GM18502 (cell line): Measurements from ENCODE around the gene SFT2D2.

Experiments
- ATAC-seq: cut with Tn5 transposase; IDR thresholded peaks from one replicate; pipeline ENCODE4 v1.9.1; 2021; ENCODE audit warnings: mild to moderate bottlenecking; ENCODE audit not compliant: unreplicated experiment, poor library complexity

SFT2D2 gene

DNA sequence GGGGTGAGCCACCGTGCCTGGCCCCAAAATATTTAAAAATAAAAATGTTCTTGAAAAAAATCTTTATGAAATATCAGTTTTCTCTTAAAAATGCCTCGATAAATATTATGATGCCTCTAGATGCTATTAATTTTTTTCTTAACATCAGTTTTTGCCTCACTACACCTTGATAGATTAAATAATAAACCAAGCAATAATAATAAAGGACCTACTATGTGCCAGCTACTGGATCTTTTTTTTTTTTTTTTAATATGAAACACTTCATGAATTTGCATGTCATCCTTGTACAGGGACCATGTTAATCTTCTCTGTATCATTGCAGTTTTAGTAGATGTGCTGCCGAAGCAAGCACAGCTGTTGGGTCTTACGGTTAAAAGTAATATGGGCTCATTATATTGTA, 37.3 kb downstream of the SFT2D2 start:
- no peak for ATAC-seq

DNA sequence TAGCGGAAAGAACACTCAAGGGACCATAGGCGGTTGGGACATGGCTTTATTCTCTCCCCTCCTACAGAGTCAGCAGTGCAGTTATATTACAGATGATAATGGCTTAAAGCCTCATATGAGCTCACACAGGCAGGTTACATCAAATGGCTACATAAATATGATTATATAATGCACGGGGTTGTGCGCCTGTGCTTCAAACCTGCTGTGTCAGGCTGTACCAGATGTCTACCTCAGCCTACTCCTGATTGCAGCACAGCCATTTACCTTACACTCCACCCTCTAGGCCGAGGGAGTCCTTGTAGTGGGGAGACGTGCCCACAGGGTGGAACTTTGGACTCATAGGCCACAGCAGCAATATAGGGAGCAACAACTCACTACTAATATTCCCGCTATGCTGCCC, 38.5 kb downstream of the SFT2D2 start:
- ATAC-seq = no peak

DNA sequence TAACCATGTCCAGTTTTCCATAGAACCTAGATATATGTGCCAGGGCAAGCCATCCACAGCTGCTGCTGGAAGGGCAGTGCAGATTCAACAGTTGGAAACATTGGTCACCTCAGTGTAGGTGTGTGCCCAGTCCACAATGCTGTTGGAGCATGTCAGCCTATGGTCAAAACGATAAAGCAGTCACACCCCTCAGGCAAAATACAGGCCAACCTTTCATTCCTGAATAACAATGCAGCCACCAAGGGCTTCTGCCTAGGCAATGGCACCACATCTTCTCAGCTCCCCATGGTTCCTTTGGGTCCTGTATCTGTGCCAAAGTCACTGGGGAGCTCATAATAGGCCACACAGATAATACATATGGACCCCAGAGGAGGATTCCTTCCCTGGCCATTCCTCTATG, 39.8 kb downstream of the SFT2D2 start:
- ATAC-seq = no peak

DNA sequence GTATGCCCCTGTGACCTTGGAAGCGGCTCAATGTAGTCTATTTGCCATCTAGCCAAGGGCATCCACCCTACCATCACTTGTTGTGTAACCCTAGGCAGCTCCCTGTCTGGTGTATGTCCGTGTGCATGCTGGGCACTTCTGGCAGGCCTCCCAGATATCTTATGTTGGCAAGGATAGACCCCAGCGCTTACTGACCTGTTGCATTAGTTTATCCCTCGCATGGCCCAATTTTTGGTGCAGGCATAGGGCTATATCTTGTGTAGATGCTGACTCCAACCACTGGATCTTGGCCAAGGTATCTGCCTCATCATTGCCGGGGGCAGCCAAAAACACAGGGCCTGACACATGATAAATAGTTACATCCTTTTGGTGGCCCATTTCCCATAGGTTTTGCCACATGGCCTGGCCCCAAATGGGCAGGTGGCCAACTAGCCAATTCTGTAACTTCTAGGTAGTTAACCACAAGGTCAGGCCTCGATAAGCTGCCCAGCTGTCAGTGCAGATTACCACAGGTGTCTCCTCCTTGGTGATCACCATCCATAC, 40.9 kb downstream of the SFT2D2 start:
- no peak for ATAC-seq

DNA sequence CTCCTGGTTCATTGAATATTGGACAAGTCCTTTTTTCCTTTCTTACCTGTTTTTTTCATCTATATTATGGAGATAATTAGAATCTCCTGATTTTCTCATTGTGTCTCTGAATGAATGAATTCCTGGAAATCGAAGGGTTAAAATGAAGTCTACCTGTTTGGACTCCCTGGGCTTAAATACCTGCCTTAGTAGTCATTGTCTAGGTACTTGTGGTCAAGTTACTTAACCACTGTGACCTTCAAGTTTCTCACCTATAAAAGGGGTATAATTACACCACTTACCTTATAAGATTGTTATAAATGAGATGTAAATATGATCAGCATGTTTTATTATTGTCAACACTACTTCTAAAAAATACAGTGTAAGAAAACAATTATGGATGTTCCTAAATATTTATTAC, 45.8 kb downstream of the SFT2D2 start:
- ATAC-seq = no peak

DNA sequence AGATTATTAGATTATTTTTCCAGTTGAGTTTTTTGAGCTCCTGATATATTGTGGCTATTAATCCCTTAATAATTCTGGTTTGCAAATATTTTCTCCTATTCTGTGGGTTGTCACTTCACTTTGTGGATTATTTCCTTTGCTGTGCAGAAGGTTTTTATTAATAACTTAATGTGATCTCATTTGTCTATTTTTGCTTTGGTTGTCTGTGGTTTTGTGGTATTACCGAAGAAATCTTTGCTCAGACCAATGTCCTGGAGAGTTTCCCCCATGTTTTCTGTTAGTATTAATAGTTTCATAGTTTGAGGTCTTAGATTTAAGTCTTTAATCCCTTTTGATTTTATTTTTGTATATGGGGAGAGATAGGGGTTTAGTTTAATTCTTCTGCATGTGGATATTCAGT, 47.8 kb downstream of the SFT2D2 start:
- ATAC-seq = no peak

DNA sequence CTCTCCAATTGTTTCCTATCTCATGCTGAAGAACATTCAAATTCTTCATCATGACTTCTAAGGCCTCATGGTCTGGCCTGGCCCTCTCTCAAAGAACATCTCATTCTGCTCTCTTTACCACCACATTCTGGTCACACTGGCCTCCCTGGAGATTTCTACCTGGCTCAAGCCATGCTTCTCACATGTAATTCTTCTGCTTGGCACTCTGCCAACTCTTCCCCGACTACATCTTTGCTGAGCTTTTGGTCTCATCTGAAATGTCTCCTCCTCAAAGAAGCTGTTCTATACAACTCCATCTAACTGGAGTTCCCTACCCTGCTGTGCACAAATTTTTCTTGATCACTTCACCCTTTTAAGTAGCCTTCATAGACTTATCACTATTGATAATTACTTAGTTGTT, 53.4 kb downstream of the SFT2D2 start:
- no peak for ATAC-seq

DNA sequence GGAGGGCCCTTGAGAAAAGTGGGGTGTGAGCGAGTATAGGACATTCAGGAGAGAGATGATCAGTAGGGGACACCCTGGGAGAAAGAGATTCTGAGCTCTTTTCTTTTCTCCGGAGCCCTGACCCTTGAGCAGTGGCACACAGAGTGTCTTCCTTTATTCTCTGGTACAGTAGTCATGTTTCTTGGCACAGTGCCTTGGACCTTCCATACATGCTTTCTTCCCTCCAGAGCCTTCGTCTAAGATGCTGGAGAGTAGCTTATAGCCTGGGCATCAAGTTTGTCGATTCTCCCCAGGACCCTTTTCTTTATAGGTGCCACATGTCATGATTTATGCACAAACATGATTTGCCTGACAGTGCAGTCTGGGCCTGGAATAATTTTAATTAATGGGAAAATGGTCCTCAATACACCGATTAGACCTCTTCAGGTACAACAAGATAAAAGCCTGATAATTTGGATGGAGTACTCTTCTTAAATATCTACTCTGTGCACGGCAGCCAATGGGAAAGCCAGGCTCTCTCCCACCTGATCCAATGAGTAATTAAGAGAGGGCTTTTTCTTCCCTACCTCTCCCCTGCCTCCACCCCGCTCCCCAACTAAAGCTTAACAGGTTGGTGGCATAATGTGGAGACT, 54.6 kb downstream of the SFT2D2 start, which contains the start of gene TBX19:
TBX19 (plus strand) TSS at position 582 of the 632 bp plus-strand sequence. CDS start 214 bp downstream, outside the sequence.
- ATAC-seq = no peak

DNA sequence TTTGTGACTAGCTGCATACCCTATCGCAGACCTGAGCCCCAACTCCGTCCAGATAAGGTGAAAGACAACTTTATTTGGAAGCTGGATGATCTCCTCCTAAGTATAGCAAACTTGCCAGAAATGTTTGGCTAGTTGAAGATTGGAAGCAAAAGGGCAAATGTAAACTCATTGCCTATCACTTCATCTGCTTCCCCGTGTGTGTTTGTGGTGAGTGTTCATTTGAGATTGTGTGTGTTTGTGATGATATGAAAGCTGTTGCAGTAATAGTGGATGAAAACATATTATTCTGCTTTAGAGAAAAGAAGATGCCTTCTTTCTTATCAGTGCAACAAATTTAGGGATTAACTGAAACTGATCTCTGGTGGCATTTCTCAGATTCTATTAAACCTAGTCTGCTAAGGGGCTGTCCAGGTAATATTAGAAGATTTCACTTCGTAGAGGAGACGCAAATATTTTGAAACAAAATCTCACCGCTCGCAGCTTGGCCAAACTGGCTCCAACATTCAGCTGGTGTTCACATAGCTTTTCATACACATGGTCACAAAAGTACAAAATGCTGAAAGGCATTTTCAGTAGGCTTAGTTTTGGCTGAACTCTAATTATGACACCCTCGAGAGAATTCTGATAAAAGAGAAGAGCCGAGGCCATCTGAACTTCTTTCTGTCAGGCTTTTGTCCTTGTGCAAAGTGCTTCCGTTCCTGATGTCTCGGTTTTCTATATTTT, 56.0 kb downstream of the SFT2D2 start:
- no peak for ATAC-seq

DNA sequence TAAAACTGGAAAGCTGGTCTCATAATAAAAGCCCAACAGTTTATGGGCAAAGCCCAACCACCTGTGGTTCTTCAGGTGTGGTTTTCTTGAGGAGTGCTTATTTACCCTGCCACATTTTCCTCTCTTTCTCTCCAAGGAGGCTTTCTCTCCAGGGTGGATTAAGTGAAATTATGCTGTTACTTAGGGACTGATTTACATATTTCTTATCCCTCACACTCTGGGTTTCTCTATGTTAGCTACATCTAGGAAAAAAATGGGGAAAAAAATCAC, 59.7 kb downstream of the SFT2D2 start:
- no peak for ATAC-seq

DNA sequence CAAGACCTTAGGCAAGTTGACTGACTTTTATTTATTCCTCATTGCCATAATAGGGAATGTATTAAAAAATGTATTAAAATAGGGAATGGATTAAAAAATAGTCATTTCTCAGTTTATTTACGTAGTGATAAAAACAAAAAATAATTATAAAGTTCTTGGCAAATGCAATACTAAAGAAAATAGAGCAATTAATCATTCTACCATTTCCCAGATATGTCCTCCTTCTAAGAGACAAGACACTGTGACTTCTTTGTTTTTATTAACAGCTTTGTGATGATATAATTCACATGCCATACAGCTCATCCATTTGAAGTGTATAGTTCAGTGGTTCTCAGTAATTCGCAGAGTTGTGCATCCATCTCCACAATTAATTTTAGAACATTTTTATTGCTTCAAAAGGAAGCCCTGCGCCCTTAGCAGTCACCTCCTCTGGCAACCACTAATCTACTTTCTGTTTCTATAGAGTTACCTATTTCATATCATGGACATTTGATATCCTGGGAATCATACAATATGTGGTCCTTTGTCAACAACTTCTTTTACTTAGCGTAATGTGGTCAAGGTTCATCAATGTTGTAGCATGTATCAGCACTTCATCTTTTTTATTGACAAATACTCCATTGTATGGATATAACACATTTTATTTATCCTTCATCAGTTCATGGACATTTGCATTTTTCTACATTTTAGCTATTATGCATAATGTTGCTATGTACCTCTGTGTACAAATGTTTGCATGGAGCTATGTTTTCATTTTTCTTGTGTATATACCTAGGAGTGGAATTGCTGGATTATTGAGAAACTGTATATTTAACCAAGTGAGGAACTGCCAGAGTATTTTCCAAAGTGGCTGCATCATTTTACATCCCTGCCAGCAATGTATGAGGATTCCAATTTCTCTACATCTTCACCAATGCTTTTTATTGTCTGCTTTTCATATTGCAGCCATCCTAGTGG, 60.4 kb downstream of the SFT2D2 start:
- no peak for ATAC-seq

DNA sequence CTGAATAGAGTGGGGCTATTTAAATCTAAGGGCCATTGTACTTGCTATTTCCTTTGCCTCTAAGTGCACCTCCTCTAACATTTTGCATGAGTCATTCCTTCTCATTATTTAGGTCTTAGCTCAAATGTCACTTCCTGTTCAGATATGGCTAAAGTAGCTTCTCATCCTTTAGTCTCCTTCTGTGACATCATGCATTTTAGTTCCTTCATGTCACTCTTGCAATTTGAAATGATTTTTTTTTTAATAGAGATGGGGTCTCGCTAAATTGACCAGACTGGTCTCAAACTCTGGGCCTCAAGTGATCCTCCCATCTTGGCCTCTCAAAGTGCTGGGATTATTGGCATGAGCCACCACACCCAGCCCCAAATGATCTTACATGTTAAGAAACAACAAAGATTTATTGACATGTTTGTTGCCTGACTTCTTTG, 61.4 kb downstream of the SFT2D2 start:
- no peak for ATAC-seq

DNA sequence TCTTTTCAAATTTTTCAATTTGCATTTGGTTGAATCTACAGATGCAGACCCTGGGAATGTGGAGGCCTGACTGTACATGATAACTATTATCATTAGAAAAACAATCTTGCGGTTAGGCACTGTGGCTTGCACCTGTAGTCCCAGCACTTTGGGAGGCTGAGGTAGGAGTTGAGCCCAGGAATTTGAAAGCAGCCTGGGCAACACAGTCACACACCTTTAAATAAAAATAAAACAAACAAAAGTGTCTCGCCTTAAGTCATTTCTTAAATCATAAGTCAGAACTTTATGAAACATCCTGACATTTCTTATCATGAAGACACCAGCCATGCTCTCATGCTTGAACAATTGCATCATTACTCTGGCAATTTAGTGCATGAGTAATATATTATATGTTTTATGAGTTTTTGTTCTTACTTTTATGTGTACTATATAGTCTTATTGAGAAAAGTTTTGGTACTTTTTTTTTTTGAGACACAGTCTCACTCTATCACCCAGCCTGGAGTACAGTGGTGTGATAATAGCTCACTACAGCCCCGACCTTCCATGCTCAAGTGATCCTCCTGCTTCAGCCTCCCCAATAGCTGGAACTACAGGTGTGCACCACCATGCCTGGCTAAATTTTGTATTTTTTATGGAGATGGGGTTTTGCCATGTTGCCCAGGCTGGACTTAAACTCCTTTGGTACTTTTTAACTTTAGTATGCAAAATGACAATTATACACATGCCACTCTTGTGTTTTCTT, 62.7 kb downstream of the SFT2D2 start:
- ATAC-seq = no peak

DNA sequence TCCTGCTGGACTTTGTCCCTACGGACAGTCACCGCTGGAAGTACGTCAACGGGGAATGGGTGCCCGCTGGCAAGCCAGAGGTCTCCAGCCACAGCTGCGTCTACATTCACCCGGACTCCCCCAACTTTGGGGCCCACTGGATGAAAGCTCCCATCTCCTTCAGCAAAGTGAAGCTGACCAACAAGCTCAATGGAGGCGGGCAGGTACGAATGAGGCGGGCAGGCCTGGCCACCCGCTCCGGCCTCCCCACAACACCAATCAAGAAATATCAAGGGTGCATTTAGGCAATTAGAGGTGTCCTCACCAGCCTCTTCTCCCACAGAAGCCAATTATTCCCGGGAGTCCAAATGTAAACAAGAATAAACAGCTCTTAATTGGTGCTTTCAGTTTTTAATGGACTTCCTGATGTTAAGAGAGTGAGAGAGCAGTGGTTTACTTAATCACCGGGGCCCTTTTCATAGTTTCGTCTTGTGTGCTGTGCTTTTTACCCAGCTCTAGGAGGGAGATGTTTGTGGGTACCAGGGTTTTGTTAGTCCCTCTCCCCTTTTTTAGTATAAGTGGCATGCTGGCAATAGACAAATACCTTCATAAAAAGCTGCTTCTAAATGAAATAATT, 65.5 kb downstream of the SFT2D2 start:
- ATAC-seq = no peak

DNA sequence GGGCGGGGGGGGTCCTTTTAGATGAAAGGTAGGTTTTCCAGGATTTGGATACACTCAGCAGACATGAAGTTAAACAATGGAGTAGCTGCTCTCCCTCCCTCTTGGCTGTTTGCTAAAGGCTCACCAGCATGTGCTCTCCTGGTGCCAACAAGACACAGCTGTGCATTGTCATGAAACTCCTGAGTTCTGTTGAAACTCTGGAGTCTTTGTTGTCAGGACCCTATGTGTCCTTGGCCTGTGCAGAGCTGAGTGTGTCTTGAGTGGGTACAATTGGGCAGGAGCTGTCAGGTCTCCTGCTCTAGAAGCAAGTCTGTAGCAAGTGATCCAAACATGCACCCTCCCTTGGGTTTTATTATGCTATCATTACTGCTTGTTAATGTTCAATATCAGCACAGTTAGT, 67.6 kb downstream of the SFT2D2 start:
- no peak for ATAC-seq

DNA sequence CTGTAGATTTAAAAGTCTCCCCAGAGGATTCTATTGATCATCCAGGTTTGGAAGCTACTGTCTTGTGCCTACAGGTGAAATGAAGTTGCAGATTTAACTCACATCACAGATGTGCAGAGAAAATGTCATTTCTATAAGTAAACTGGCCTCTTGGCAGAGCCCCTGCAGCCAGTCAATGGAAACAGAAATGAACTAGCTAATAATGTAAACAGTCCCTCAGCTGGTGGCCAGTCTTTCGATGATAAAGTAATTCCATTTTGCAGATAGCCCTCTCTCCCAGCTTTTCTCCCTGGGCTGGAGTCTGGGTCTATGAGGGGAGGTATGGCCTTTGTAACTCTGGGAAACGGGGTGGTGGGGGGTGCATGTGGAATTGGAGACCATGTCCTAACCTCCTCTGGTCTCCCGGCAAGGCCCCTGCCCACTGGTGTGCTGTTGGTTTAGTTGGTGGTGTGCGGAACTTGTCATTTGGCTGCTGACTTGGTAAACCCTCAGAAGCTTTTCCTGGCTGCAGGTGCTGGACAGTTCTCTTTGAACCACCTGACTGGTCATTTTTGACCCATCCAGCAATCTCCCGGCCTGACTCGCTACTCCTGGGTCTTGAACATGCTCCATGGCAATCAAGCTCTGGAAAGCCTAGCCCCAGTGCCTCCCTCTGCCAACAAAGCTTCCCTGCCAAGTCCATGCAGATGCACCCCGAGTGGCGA, 69.8 kb downstream of the SFT2D2 start:
- ATAC-seq = no peak

DNA sequence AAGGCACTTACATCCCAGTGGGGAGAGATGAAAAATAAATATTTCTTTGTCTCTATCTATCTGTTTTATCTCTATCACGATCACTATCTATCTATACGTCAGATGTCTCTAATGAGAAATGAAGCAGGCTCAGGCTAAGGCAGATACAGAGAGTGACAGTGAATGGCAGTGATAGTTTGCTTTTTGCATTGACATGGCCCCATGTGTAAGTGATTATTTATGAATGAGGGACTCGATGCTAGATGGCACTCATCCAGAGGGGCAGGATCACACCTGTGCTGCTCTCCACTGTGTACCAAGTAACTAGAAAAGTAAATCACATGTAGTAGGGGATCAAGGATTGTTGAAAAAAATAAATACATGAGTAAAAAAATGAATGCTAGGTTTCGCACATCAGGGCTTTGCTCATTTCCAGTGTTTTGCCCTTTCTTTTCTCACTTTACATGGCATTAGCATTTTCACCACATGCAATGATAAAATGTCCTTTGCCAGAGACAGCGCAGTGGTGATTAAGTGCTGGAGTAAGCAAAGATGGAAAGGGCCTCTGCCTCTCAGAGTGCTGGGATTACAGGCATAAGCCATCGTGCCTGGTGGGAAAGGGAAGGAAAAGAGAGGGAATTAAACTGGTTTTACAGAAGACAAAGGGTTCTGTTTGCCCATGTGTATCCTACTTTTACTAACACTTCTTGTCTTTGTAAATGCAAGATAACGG, 71.4 kb downstream of the SFT2D2 start:
- no peak for ATAC-seq

DNA sequence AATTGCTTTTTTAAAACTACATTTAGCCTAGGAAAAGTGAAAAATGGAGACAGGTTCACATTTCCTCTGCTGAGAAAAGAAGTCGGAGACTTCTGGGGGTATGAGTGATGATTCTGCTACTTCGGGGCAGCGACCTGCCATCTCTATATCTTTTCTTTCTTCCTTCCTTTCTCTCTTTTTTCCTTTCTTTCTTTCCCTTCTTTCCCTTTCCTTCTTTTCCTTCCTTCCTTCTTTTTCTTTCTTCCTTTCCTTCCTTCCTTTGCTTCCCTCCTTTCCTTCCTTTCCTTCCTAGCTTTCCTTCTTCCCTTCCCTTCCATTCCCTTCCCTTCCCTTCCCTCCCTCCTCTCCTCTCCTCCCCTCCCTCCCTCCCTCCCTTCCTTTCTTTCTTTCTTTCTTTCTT, 72.6 kb downstream of the SFT2D2 start:
- ATAC-seq = no peak

DNA sequence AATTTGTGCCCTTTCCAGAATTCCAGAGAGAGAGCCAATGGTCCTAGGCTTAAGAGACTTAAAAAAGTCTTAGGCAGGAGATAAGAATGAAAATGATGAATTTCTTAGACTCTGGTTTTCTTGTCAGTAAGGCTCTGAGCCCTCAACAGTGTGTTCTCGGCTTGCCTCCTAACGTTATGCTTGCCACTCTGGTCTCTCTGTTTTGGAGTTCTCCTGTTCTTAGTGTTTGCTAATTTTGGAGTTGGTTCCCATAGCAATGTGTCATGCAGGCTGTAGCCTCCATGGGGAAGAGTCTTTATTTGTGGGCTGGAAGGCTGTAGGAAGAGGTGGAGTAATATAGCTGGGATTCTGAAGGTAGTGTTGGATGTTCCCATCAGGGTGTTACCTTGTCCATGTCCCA, 74.8 kb downstream of the SFT2D2 start:
- no peak for ATAC-seq
